ENCODE measurements around the gene ART4. TPM values are rescaled to one million over a fixed set of nuclear protein-coding genes. Genes with fewer than 3 reads are reported as not detected.

Gene ART4
- total RNA-seq, 1 experiment from 2014 or later, result not detected

GRCh38 chr12:14845350-14845750 is 2.0 kb upstream of the ART4 start:
- in situ Hi-C loops (cut with HindIII; ENCODE audit: low pct_unique_long_range_greater_than_20kb, low sequenced_read_pairs), result no loop called here
- Histone ChIP-seq H3K36me3 (ENCODE audit: control insufficient read depth, insufficient read depth, low read length) (no peaks in the 10 kb centered on the region), H3K4me1 (ENCODE audit: control insufficient read depth, insufficient read depth, low read length) (no peaks in the 10 kb centered on the region), H3K4me3 (ENCODE audit: low read depth in 2 of 2, low read length in 2 of 2) (no peak overlapping the region), H3K27ac (ENCODE audit: low read length) (no peak overlapping the region), H3K27me3 (ENCODE audit: control insufficient read depth, insufficient read depth, low read length) (no peaks in the 10 kb centered on the region), H3K9me3 (ENCODE audit: control insufficient read depth, insufficient read depth, low read depth, low read length) (no peaks in the 10 kb centered on the region)
- ChIA-PET CTCF (interaction anchor here (0.6 kb wide), 1 partner anchor 138 kb away, joined by 3 read pairs; no protein-coding TSS in a partner anchor), POLR2A (no interaction called here)
- DNase-seq (ENCODE audit: low read depth, low spot score) (no peak), ATAC-seq (0 out of 2 replicates have a peak, but pooled peaks have one; percentile 60)
- no peak for TF ChIP-seq SIN3A (IDR thresholded peaks at IDR 0.05; ENCODE audit: borderline replicate concordance, insufficient read depth, low read depth, low read length)
- TF ChIP-seq CTCF (IDR thresholded peaks at IDR 0.05), result peak; percentile 64
- no TSS peak for BruUV-seq (replicated peaks)
- intact Hi-C loops (cut with micrococcal nuclease; ENCODE audit: unreplicated experiment), result loop anchor here (1.0 to 10.0 kb wide), 2 partner anchors 151 to 379 kb away; partner anchors contain the start of gene RERG

- no peaks in the 10 kb centered on the region for H3K9me3 ChIP-seq (ENCODE audit: control insufficient read depth, insufficient read depth, low read depth, low read length)
- no TSS peak for BruUV-seq (replicated peaks)
- ATAC-seq (no peak), DNase-seq (ENCODE audit: low read depth, low spot score) (no peak)
- no peaks in the 10 kb centered on the region for H3K36me3 ChIP-seq (ENCODE audit: control insufficient read depth, insufficient read depth, low read length)
- TF ChIP-seq POLR2AphosphoS5 (IDR thresholded peaks at IDR 0.05; ENCODE audit: low read depth, low read length) (no peak), CTCF (IDR thresholded peaks at IDR 0.05) (no peak), REST (IDR thresholded peaks at IDR 0.05; ENCODE audit: insufficient read depth in 1 of 2, low read depth in 2 of 2, low read length in 1 of 2) (no peak), TCF7L2 (IDR thresholded peaks at IDR 0.05; ENCODE audit: low read depth, low read length) (no peak), SIN3A (IDR thresholded peaks at IDR 0.05; ENCODE audit: borderline replicate concordance, insufficient read depth, low read depth, low read length) (no peak)
- H3K4me3 ChIP-seq (ENCODE audit: low read depth in 2 of 2, low read length in 2 of 2), result no peak overlapping the region
- ChIA-PET CTCF (no interaction called here), POLR2A (no interaction called here)
- in situ Hi-C loops (cut with HindIII; ENCODE audit: low pct_unique_long_range_greater_than_20kb, low sequenced_read_pairs) (no loop called here), intact Hi-C loops (cut with micrococcal nuclease; ENCODE audit: unreplicated experiment) (loop anchor here (10.0 kb wide), 1 partner anchor 380 kb away; the partner anchor contains the start of gene RERG)
- H3K4me1 ChIP-seq (ENCODE audit: control insufficient read depth, insufficient read depth, low read length), result no peaks in the 10 kb centered on the region
- no peak overlapping the region for H3K27ac ChIP-seq (ENCODE audit: low read length)
- no peaks in the 10 kb centered on the region for H3K27me3 ChIP-seq (ENCODE audit: control insufficient read depth, insufficient read depth, low read length)
Observed at GRCh38 chr12:14844401-14844800, 1.1 kb upstream of the ART4 start.

All from Panc1 (cell line).